Fibroblast of mammary gland (primary cell): Measurements from ENCODE around the gene SFSWAP.
"Not testable (repeated sequence)": the region's sequence is repeated elsewhere in the genome, so short reads cannot be mapped to it uniquely, and the experiment has no call there.

ENCODE experiments used
- DNase-seq: peaks from one replicate; pipeline ENCODE4 v3.0.0-alpha.2; 2010; ENCODE audit warnings: low read depth
- H3K4me3 ChIP-seq: 2 replicates; pipeline ENCODE4 v1.5.1; 2011; ENCODE audit warnings: low read depth, mild to moderate bottlenecking, low read length, moderate library complexity; ENCODE audit not compliant: control insufficient read depth
- CTCF ChIP-seq: conservative IDR thresholded peaks from 2 replicates; pipeline ENCODE4 v1.5.1; 2011; ENCODE audit warnings: low read depth, low read length, inconsistent platforms; ENCODE audit not compliant: control insufficient read depth, insufficient read depth

Gene SFSWAP

GRCh38 chr12:131672311-131672940 lies 38.5 kb upstream of the SFSWAP start:
- TF ChIP-seq CTCF = no peak
- no peak for DNase-seq
- no peak overlapping the region for H3K4me3 ChIP-seq

- TF ChIP-seq CTCF = no peak
- no peak overlapping the region for H3K4me3 ChIP-seq
- no peak for DNase-seq
Observed at GRCh38 chr12:131672941-131673887, 37.7 kb upstream of the SFSWAP start.

- no peak for TF ChIP-seq CTCF
- peak; percentile 70 for DNase-seq
- no peak overlapping the region for H3K4me3 ChIP-seq
Observed at GRCh38 chr12:131673888-131674257, 37.0 kb upstream of the SFSWAP start.

- no peak for DNase-seq
- H3K4me3 ChIP-seq = no peak overlapping the region
- TF ChIP-seq CTCF = no peak
Observed at GRCh38 chr12:131674373-131674772, 36.5 kb upstream of the SFSWAP start.

- no peak for TF ChIP-seq CTCF
- H3K4me3 ChIP-seq = no peak overlapping the region
- no peak for DNase-seq
Observed at GRCh38 chr12:131675126-131676080, 35.5 kb upstream of the SFSWAP start.

GRCh38 chr12:131676544-131676943 lies 34.3 kb upstream of the SFSWAP start:
- no peak for TF ChIP-seq CTCF
- DNase-seq = no peak
- no peak overlapping the region for H3K4me3 ChIP-seq

GRCh38 chr12:131677067-131677466 lies 33.8 kb upstream of the SFSWAP start:
- not testable (repeated sequence) for H3K4me3 ChIP-seq, DNase-seq
